Endothelial cell (in vitro differentiated cells): Measurements from ENCODE around the gene ATP1A1. TPM values are rescaled to one million over a fixed set of nuclear protein-coding genes. Genes with fewer than 3 reads are reported as not detected.

Source experiments
- DNase-seq: peaks from one replicate; pipeline ENCODE4 v3.0.0; 2021; ENCODE audit warnings: low spot score
- H3K27ac Mint-ChIP-seq: one replicate; pipeline ENCODE4 v1.8.0; 2021; ENCODE audit warnings: mixed read lengths, inconsistent platforms; ENCODE audit not compliant: unreplicated experiment
- H3K27me3 Mint-ChIP-seq: one replicate; pipeline ENCODE4 v1.8.0; 2021; ENCODE audit warnings: mild to moderate bottlenecking, moderate library complexity, mixed read lengths, inconsistent platforms; ENCODE audit not compliant: unreplicated experiment
- H3K36me3 Mint-ChIP-seq: one replicate; pipeline ENCODE4 v1.8.0; 2021; ENCODE audit warnings: mild to moderate bottlenecking, low read depth, mixed read lengths, inconsistent platforms; ENCODE audit not compliant: unreplicated experiment
- H3K4me1 Mint-ChIP-seq: one replicate; pipeline ENCODE4 v1.8.0; 2021; ENCODE audit warnings: mild to moderate bottlenecking, mixed read lengths, inconsistent platforms; ENCODE audit not compliant: unreplicated experiment
- H3K4me3 Mint-ChIP-seq: one replicate; pipeline ENCODE4 v1.8.0; 2021; ENCODE audit warnings: mild to moderate bottlenecking, mixed read lengths, inconsistent platforms; ENCODE audit not compliant: unreplicated experiment
- H3K9me3 Mint-ChIP-seq: one replicate; pipeline ENCODE4 v1.8.0; 2021; ENCODE audit warnings: mixed read lengths, inconsistent platforms; ENCODE audit not compliant: unreplicated experiment
- CTCF ChIP-seq: fragments of 200-600 bp; sonication (generic); IDR thresholded peaks from one replicate; pipeline ENCODE4 v1.5.0; 2021; ENCODE audit warnings: antibody characterized with exemption; ENCODE audit not compliant: unreplicated experiment
- total RNA-seq: library from RNA; stranded (reverse); fragmentation: NEBNext Ultra II Directional; extraction: Animal tissue kit (Norgen Biotek cat#: 25700); gene quantifications from one replicate; pipeline ENCODE4 v1.2.1, GENCODE V29; 2021; ENCODE audit not compliant: unreplicated experiment

The ATP1A1 gene
- total RNA-seq, 1 donor from 2014 or later, result 156 TPM

- H3K36me3 Mint-ChIP-seq, result peaks cover 5% of the 10 kb centered on the region
Measured at GRCh38 chr1:116413414-116413813, 40.4 kb downstream of the ATP1A1 start.

GRCh38 chr1:116414364-116414763 lies 41.3 kb downstream of the ATP1A1 start:
- no peak for DNase-seq
- no peak overlapping the region for H3K27ac Mint-ChIP-seq
- H3K4me1 Mint-ChIP-seq, result peaks cover 10% of the 10 kb centered on the region
- H3K4me3 Mint-ChIP-seq, result no peak overlapping the region
- no peak for TF ChIP-seq CTCF
- H3K36me3 Mint-ChIP-seq, result peaks cover 8% of the 10 kb centered on the region
- no peaks in the 10 kb centered on the region for H3K9me3 Mint-ChIP-seq
- H3K27me3 Mint-ChIP-seq, result no peaks in the 10 kb centered on the region

More at GRCh38 chr1:116413414-116413813, 40.4 kb downstream of the ATP1A1 start:
- no peaks in the 10 kb centered on the region for H3K27me3 Mint-ChIP-seq
- DNase-seq, result no peak
- peaks cover 7% of the 10 kb centered on the region for H3K4me1 Mint-ChIP-seq
- no peak overlapping the region for H3K27ac Mint-ChIP-seq
- H3K4me3 Mint-ChIP-seq, result no peak overlapping the region
- H3K9me3 Mint-ChIP-seq, result no peaks in the 10 kb centered on the region
- TF ChIP-seq CTCF, result no peak

- Mint-ChIP-seq H3K4me1 (peaks cover 10% of the 10 kb centered on the region), H3K27ac (no peak overlapping the region), H3K4me3 (no peak overlapping the region), H3K9me3 (no peaks in the 10 kb centered on the region), H3K36me3 (peaks cover 8% of the 10 kb centered on the region), H3K27me3 (no peaks in the 10 kb centered on the region)
- TF ChIP-seq CTCF, result no peak
- DNase-seq, result no peak
Measured at GRCh38 chr1:116415200-116415698, 42.2 kb downstream of the ATP1A1 start.

GRCh38 chr1:116415699-116416533 lies 42.9 kb downstream of the ATP1A1 start:
- peaks cover 10% of the 10 kb centered on the region for H3K4me1 Mint-ChIP-seq
- peaks cover 8% of the 10 kb centered on the region for H3K36me3 Mint-ChIP-seq
- no peaks in the 10 kb centered on the region for H3K27me3 Mint-ChIP-seq
- no peak for DNase-seq
- TF ChIP-seq CTCF, result no peak
- H3K4me3 Mint-ChIP-seq, result no peak overlapping the region
- H3K9me3 Mint-ChIP-seq, result no peaks in the 10 kb centered on the region
- H3K27ac Mint-ChIP-seq, result no peak overlapping the region

GRCh38 chr1:116416854-116417513 lies 43.9 kb downstream of the ATP1A1 start:
- H3K4me3 Mint-ChIP-seq, result no peak overlapping the region
- no peak for TF ChIP-seq CTCF
- peaks cover 8% of the 10 kb centered on the region for H3K36me3 Mint-ChIP-seq
- no peaks in the 10 kb centered on the region for H3K27me3 Mint-ChIP-seq
- H3K9me3 Mint-ChIP-seq, result no peaks in the 10 kb centered on the region
- no peak overlapping the region for H3K27ac Mint-ChIP-seq
- DNase-seq, result no peak
- H3K4me1 Mint-ChIP-seq, result peaks cover 10% of the 10 kb centered on the region
